SHP77 treated with DMSO at 0.1 percent for 48 hours (cell line): Measurements from ENCODE around the gene MCCC1.
"Not testable (repeated sequence)": the region's sequence is repeated elsewhere in the genome, so short reads cannot be mapped to it uniquely, and the experiment has no call there.

ENCODE experiments used
- DNase-seq: peaks from one replicate; lab custom pipeline; 2025; lab: John Stamatoyannopoulos, UW

MCCC1 gene

DNA sequence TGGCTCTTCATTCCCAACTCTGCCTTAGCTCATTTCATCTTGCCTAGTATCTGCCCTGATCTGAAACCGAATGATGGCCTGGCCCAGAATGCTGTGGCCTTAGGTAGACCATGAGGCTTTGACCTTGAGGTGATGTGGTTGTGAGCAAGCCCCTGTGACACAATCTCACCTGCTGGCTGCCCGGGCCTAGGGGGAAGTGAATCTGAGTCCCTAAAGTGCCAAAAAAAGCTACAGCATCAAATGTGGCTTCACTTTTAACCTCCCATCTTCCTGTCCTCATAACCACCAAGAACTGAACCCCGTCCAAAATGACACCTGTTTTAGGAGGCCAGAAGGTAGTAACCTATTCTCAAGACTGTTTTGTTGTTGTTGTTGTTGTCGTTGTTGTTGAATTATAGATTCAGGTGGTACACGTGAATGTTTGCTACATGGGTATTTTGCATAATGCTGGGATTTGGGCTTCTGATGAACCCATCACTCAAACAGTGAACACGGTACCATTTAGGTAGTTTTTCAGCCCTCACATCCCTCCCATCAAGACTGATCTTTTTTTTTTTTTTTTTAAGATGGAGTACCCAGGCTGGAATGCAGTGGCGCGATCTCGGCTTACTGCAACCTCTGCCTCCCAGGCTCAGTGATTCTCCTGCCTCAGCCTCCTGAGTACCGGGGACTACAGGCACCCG lies 54.6 kb downstream of the MCCC1 start:
- DNase-seq, result no peak

DNA sequence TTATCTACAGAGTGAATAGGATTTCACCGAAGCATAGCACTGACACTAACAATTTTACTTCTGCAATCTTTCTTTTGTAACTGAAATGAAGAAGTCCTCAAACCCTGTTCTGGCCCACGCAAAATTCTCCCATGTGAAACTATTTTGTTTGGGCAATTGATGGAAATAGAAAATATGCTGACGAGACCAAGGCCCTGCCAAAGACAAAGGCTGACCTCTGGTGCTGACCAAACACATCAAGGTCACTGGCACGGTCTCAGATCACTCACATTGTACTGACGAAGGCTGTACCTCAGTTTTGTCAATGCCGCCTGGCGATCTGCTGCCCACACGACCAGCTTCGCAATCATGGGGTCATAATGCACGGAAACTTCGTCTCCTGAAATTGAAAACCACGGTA lies 60.5 kb downstream of the MCCC1 start:
- DNase-seq, result no peak

DNA sequence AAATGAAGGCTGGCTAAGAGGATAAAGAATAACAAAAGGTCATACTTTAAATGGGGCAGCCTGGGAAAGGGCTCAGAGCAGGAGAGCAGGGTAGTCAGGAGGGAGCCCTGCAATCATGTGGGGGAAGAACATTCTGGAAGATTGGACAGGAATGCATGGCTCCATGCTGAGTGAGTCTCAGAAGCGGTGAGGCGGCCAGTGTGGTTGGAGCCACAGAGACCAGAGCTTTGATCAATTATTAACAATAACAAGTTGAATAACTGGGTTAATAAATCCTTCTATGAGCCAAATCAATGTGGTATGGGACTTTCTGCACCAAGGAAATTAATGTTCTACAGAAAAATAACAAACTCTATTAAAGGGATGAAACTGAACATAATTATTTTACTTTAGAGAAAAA lies 61.1 kb downstream of the MCCC1 start:
- DNase-seq, result no peak

DNA sequence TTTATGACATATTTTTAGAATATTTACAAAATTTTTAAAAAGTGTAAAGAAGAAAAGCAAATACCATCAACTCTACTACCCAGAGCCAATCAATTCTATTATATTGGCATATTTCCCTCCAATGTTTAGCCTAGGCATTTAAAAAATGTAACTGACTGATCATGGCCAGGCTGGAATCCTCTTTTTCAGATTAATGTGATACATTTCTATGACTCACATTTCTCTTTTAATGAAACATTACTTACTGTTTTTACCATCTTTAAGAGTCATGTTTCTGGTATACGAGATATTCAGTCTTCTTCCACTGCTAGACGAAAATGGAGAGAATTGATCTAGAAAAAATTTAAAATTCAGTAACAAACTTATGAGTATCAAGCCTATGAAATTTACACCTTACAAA lies 65.5 kb downstream of the MCCC1 start:
- DNase-seq, result no peak

DNA sequence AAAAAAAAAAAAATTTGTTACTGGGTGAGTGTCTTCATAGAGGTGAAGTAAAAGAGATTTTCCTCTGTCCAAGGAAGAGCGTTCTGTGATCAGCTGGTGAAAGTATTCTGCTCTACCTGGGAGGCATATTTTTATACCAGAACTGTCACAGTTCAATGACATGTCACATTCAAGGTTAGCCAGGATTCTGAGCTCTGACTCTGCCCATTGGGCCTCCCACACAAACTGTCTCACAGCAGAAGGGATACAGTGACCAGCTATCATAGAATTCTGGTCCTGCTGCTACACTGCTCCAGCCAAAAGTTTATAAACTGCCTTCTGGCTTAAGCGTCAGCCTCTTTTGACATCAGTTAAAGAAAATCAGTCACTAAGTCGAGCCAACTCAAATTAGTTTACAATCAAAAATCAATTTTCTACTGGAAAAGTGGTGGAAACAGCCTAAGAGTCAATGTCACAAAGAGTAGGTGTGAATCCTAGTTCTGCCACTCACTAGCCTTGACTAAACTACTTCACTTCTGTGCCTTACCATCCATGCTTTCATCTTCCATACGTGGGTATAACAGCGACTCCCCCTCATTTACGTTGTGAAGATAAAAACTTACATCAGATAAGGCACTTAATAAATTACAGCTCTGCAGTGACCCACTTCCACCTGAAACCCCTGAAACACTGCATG lies 66.3 kb downstream of the MCCC1 start:
- no peak for DNase-seq

DNA sequence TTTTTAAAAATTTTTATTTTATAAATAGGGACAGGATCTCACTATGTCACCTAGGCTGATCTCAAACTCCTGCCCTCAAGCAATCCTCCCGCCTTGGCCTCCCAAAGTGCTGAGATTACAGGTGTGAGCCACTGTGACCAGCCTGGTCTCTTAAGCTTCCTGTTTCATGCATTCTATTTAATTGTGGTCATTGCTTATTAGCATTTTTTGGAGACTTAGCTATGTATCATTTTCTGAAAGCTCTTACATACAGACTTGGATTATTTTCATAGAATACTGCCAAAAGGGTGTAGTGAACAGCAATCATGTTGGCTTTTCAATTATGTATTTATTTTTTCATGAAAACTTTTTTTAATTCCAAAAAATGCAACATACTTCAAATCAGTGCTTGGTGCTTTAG lies 67.5 kb downstream of the MCCC1 start:
- no peak for DNase-seq

DNA sequence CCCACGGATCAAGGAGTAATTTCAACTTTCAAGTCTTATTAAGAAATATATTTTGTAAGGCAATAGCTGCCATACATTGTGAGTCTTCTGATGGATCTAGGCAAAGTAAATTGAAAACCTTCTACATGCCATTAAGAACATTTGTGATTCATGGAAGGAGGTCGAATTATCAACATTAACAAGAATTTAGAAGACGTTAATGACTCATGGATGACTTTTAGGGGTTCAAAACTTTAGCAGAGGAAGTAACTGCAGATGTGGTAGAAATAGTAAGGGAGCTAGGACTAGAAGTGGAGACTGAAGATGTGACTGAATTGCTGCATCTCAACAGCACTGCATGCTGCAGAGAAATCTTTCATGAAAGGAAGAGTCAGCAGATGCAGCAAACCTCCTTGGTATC lies 70.9 kb downstream of the MCCC1 start:
- DNase-seq, result no peak

DNA sequence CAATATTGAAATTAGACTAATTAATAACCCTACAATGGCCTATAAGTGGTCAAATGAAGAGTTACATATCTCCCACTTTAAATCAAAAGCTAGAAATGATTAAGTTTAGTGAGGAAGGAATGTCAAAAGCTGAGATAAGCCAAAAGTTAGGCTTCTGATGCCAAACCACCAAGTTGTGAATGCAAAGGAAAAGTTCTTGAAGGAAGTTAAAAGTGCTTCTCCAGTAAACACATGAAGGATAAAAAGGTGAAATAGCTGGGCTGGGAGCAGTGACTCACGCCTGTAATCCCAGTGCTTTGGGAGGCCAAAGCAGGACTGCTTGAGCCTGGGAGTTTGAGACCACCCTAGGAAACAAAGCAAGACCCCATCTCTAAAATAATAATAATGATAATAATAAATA lies 72.0 kb downstream of the MCCC1 start:
- no peak for DNase-seq

DNA sequence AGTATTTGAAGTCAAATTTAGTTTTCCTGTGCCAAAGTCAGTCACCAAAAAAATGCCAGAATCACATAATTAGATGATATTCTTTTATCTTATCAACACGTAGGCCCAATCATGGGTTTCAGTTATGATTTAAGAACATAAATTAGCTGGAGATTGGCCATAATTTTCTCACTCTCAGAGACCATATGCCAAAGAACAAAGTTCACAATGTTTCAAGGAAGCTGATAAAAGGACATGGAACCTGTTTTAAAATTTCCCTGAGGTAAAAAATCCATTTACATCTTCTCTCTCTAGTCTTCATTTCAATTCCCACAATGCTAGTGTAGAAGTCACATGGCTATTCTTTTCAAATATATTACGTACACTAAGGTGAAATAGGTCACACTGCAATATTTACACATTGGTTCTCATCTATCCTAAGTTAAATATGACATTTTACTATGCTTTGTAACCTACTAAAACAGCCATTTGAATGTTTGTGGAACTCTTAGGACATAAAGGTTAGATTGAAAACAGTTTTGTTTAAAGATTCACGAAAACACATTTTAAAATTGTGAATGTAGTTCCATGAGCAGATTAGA lies 76.3 kb downstream of the MCCC1 start:
- no peak for DNase-seq

DNA sequence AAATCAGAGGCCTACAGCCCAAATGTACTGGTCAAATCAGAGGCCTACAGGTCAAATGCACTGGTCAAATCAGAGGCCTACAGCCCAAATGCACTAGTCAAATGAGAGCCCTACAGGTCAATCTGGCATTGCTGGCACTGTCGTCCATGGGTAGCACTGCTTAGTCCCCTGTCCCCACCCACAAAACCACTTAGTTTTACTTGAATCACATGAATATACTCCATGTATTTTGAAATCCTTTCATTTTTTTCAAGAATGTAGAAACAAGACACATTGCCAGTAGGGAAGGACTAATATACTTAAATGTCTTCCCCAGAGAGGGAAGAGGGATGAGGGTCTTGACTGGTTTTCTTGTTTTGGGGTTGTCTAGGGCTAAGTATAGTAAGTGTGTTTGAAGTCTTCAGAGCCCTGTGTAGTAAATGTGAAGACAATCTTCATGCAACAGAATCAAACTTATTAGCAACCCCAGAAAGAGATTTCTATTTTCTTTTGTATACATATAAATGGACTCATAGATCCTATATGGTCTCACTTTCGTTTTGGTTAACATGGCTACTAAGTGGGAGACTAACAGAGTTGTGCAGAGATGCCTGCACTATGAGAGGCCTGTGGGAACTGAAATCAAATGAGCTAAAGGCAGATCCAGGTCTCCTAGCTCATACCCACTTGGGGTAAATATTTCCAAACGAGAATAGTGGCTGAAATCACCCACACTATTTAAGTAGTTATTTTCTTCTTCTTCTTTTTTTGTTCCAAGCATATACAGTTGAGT lies 80.7 kb downstream of the MCCC1 start:
- DNase-seq, result no peak

DNA sequence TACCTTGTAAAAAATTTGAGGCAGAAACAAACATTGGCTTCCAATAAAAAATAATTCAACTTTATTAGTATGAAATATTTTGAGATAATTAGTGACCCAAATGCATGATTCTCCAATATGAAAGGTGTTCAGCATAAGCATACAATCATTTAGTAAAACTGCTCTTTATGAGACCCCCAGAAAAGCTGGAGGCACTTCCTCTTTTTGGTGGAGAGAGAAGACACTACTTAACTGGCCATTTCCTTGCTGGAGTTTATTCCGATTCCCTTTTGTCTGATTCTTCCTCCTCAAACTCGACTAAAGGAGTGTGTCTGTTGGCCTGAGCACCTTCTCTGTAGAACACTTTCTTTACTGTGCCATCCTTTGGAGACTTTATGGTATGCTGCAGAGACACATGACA lies 84.1 kb downstream of the MCCC1 start:
- no peak for DNase-seq

DNA sequence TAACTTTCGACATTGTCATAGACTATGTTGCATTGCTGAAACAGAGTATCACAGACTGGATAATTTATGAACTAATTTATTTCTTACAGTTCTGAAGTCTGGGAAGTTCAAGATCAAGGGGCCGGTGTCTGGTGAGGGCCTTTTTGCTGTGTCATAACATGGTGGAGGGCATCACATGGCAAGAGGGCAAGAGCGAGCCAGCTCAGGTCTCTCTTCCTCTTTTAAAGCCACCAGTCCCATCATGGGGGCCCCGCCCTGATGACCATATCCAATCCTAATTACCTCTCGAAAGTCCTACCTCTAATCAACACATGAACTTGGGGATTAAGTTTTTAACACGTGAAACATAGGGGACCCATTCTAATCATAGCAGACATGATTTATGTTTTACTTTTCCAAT lies 85.4 kb downstream of the MCCC1 start:
- no peak for DNase-seq

DNA sequence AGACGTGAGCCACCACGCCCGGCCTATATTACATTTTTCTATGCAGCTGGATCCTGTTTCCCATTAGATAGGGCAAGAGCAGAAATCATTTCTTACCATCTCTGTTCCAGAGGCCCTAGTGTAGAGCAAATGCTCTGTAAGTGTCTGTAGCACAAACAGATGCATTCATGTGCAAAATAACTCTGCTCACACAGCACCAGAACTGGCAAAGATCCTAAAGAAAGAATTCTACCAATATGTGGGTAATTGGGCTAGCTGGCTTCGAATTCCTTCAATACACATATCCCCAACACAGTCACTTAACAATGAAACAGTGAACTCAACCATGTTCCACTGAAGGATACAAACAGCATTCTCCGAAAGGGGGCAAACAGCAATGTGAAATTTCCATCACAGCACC lies 86.2 kb downstream of the MCCC1 start:
- no peak for DNase-seq

DNA sequence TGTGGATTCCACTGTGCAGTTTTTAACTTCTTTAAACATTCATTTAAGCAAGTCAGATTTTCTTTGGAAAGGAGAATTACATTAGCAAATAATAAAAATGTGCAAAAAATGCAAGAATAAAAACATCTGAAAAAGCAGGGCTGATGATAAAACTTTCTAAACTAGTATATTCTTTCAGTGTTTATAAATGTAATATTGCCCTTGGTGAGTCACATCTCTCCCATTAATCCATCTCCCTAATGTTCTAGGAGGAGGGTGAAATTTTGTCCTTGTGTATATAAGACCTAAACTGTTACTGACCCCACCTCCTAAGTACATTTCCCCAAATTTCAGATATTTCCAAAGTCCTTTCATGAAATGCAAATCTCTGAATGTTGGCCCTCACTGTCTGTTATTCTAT lies 90.5 kb downstream of the MCCC1 start:
- DNase-seq, result no peak

DNA sequence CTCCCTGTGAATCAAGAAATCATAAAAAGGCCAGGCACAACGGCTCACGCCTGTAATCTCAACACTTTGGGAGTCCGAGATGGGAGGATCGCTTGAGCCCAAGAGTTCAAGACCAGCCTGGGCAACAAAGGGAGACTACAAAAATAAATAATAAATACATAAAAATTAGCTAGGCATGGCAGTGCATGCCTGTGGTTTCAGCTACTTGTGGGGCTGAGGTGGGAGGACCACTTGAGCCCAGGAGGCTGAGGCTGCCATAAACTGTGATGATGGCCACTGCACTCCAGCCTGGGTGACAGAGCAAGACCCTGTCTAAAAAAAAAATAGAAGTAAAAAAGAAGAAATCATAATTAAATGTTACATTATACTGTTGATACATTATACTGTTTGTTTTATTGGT lies 91.0 kb downstream of the MCCC1 start:
- DNase-seq, result no peak

DNA sequence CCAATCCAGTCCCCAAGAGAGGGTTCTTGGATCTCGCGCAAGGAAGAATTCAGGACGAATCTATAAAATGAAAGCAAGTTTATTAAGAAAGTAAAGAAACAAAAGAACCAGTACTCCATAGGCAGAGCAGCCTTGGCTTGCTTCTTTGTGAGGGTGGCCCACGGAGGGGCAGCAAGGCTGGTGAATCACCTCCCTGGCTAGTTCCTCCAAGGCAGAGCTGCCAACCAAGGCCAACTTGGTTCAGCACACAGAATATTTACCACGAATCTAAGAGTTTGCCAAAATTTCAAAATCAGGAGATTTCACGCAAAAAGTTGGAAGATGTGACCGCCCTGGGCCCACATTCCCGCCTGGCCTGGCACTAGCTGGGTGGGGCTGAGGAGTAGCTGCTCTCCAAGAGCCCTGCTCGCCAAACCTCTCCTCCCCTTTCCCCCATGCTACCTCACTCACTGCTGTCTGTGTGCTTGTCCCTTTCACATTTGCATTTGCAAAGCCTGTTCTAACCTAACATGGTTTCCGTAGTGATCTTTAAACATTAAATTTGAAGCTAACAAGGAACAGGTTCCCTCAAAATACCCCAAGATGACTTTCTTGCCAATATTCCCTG lies 92.8 kb downstream of the MCCC1 start:
- no peak for DNase-seq

DNA sequence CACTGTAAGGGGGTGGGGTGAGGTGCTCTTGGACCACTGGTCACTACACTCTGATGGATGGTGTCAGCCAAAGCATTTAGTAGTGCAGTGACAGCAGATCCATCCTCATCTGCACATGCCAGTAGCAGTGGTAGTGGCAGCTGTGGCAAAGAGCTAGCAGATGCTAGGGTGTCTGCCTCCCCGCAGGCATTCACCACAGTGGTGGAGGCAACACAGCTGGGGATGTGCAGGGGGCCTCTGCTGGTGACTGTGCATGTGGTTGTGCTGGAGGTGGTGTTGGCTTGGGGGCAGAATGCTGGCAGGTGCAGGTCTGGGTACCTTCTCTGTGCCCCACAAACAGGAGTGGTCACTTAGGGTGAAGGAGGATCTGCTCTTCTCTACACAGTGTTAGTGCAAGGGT lies 99.5 kb downstream of the MCCC1 start:
- no peak for DNase-seq

DNA sequence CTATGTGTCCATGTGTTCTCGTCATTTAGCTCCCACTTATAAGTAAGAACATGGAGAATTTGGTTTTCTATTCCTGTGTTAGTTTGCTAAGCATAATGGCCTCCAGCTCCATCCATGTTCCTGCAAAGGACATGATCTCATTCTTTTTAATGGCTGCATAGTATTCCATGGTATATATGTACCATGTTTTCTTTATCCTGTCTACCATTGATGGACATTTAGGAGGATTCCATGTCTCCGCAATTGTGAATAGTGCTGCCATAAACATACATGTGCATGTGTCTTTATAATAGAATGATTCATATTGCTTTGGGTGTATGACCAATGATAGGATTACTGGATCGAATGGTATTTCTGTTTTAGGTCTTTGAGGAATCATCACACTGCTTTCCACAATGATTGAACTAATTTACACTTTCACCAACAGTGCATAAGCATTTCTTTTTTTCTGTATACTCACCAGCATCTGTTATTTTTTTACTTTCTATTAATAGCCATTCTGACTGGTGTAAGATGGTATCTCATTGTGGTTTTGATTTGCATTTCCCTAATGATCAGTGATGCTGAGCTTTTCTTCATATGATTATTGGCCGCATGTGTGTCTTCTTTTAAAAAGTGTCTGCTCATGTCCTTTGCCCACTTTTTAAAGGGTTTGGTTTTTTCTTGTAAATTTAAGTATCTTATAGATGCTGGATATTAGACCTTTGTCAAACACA lies 105.7 kb downstream of the MCCC1 start:
- DNase-seq, result not testable (repeated sequence)

DNA sequence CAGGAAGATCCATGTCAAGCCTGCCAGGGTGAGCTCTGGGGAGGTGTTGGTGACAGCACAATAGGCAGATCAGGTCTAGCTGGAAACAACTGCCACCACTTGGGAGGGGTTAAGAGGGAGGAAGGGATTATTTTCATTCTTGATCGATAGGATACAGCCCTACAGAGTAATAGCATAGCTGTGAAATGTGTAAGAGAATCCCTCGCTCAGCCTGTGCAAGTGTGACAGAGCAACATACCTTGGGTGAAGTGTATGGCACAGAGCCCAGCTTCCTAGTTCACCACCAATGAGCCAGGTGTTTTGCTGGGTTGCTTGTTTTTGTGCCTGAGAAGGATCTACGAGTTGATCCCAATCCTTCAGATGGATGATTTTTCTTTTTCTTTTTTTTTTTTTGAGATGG lies 109.7 kb downstream of the MCCC1 start:
- peak; percentile 30 for DNase-seq

DNA sequence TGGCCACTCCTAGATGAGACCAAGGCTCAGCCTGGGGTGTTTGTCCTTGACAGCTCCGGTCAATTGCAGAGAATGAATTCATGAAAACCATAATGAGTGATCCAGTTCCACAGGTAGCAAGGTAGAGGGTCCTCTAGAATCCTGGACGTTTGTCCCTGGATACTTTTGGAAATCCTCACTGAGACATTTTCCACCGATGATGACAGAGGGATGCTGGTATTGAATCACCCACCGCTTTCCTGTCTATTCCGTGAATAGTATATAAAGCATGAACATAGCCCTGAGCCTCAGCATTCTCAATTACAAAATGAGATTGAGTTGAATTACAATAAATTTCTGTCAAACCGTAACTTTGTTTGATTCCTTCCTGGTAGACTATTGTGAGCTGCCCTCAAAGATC lies 113.3 kb downstream of the MCCC1 start:
- DNase-seq, result no peak

DNA sequence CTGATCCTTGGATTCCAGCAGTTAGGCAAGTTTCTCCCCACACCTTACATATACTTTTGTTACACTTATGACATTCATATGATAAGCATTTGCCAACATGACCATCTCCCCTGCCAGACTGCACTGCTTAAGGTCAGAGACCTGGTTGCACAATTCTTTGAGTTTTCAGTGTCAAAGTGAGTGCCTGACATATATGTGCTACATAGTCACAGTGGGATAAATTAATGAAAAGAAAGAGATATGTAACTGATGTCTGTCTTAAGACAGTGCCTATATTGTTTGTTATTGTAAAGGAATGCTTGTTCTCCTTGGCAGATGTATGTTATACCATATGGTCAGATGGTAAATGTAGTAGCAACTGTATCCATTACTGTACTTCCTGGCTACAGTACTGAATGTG lies 115.4 kb downstream of the MCCC1 start:
- DNase-seq, result no peak

DNA sequence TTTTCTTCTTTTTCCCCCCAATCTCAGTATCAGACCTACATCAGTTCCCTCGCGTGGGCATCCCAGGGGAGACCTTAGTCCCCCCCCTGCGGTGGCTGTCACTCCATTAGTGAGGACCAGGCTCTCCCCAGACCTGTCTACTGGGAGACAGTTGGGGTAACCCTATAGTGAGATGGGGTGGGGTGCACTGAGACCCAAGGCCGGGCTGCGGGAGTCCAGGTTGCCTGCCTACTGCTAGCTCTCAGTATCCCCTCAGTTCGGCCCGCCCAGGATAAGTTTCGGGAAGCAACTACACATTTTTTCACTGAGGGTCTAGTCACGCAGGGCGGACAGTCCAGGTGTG lies 118.3 kb downstream of the MCCC1 start:
- DNase-seq, result no peak
